SK-N-MC (cell line): ENCODE measurements around the gene RIMBP2.

Experiments used
- EZH2 ChIP-seq: fragments of 200-600 bp; sonication (generic); IDR thresholded peaks from one replicate; pipeline ENCODE4 v1.6.1; 2017; ENCODE audit warnings: antibody characterized with exemption
- POLR2AphosphoS5 ChIP-seq: IDR thresholded peaks from 2 replicates; pipeline ENCODE4 v1.6.1; 2012; ENCODE audit warnings: mild to moderate bottlenecking, low read depth, low read length, borderline replicate concordance

DNA sequence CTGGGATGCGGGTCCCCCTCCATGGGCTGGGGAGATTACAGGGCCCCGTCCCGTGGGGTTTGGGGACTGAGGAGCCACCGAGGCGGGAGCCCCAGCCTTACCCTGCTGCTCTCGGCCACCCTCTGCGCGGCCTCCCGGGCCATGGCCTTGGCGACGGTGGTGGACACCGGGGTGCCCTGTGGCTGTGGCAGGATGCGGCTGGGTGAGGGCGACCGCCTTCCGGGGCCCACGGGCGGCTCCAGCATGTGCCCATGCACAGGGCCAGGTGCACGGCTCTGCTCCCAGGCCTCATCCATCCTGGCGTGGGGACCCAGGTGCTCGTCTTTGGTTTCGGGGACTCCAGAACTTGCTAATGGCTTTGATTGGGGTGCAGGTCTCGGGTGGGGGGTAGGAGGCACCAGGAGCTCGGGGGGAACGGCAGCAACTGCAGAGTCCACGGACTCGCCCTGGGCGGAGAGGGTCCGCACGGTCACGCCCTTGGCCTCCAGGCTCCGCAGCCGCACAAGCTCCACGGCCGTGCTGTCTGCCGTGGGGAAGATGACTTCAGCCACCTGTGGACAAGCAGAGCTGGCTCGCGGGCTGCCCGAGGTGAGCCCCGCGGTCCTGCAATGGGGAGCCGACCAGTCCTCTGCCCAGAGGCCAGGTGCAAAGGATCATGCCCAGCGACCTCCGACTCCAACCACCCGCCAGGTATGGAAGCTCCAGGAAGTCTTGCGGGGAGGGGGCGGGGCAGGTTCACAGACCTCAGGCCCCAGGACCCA lies 279.2 kb downstream of the RIMBP2 start:
- TF ChIP-seq EZH2 = no peak
- TF ChIP-seq POLR2AphosphoS5 = no peak
